ENCODE measurements around the gene FBXL5. TPM values are rescaled to one million over a fixed set of nuclear protein-coding genes. Genes with fewer than 3 reads are reported as not detected.

Gene FBXL5
- total and polyA plus RNA-seq, 2 donors (not counting 1 experiment from before 2014, with no cell fraction given), result 21.2 to 41.0 TPM

DNA sequence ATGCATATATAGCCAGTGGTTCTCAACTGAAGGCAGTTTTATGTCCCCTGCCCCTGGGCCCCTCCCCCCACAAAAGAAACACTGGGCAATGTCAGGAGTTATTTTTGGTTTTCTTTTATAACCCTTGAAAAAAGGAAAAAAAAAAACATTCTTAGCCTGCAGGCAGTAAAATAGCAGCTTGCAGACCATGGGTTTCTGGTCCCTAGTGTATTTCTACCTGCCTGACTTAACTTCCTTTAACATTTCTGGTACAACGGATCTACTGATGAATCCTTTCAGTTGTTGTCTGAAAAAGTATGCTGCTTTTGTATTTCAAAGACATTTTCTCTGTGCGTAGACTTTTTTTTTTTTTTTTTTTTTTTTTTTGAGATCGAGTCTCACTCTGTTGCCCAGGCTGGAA is 15.4 kb upstream of the FBXL5 start:
- Histone ChIP-seq H4K20me1 (ENCODE audit: control insufficient read depth, insufficient read depth, low read length, poor library complexity, severe bottlenecking) (no peaks in the 10 kb centered on the region), H2AFZ (ENCODE audit: insufficient read depth, low read depth, low read length, poor library complexity, severe bottlenecking) (peak overlapping the region; percentile 13), H3K4me3 (ENCODE audit: control extremely low read depth in 1 of 5, extremely low read depth in 1 of 5, insufficient read depth in 1 of 5, low read depth in 2 of 5, low read length in 4 of 5) (no peak overlapping the region), H3K79me2 (ENCODE audit: control insufficient read depth, insufficient read depth, low read length) (no peaks in the 10 kb centered on the region), H3K9ac (ENCODE audit: low read length) (no peak overlapping the region), H3K27me3 (replicated peaks in 1 of 4; ENCODE audit: control extremely low read depth in 1 of 4, control insufficient read depth in 3 of 4, insufficient read depth in 4 of 4, low read length in 3 of 4) (no peaks in the 10 kb centered on the region), H3K4me1 (ENCODE audit: control insufficient read depth in 2 of 2, insufficient read depth in 2 of 2, low read length in 2 of 2) (peaks cover 16 to 19% of the 10 kb centered on the region in 2 donors), H3K36me3 (replicated peaks in 1 of 2; ENCODE audit: control extremely low read depth in 1 of 2, control insufficient read depth in 1 of 2, extremely low read depth in 1 of 2, insufficient read depth in 2 of 2, low read length in 1 of 2) (no peaks in the 10 kb centered on the region), H3K27ac (ENCODE audit: low read length in 2 of 2) (no peak overlapping the region), H3K4me2 (replicated peaks; ENCODE audit: low read depth, low read length, poor library complexity, severe bottlenecking) (peak overlapping the region; percentile 41), H3K9me3 (ENCODE audit: control extremely low read depth in 1 of 3, control insufficient read depth in 2 of 3, insufficient read depth in 1 of 3, low read length in 2 of 3) (no peaks in the 10 kb centered on the region)
- intact Hi-C loops (cut with micrococcal nuclease), result no loop called here
- Mint-ChIP-seq H3K27me3 (no peaks in the 10 kb centered on the region), H3K9me3 (ENCODE audit: insufficient read depth) (no peaks in the 10 kb centered on the region), H3K4me3 (peak overlapping the region; percentile 52), H3K4me1 (peaks cover 29% of the 10 kb centered on the region), H3K27ac (peak overlapping the region; percentile 13)
- POLR2A ChIA-PET, result interaction anchor here (0.8 kb wide), 1 partner anchor 10 kb away, joined by 6 read pairs; no protein-coding TSS in a partner anchor
- DNase-seq (no peak), ATAC-seq (ENCODE audit: low read depth) (no peak)
- no CpG with 5 or more reads among the region's 3 CpGs for WGBS (ENCODE audit: insufficient coverage)
- CTCF ChIA-PET, result interaction anchor here (0.5 to 0.6 kb wide), 2 partner anchors 90 to 670 kb away, joined by 3 read pairs; no protein-coding TSS in a partner anchor
- no peak for TF ChIP-seq EZH2 (IDR thresholded peaks at IDR 0.05; ENCODE audit: borderline replicate concordance, insufficient read depth, low read depth, low read length, poor library complexity, severe bottlenecking)
- TF ChIP-seq, protein P1, sequence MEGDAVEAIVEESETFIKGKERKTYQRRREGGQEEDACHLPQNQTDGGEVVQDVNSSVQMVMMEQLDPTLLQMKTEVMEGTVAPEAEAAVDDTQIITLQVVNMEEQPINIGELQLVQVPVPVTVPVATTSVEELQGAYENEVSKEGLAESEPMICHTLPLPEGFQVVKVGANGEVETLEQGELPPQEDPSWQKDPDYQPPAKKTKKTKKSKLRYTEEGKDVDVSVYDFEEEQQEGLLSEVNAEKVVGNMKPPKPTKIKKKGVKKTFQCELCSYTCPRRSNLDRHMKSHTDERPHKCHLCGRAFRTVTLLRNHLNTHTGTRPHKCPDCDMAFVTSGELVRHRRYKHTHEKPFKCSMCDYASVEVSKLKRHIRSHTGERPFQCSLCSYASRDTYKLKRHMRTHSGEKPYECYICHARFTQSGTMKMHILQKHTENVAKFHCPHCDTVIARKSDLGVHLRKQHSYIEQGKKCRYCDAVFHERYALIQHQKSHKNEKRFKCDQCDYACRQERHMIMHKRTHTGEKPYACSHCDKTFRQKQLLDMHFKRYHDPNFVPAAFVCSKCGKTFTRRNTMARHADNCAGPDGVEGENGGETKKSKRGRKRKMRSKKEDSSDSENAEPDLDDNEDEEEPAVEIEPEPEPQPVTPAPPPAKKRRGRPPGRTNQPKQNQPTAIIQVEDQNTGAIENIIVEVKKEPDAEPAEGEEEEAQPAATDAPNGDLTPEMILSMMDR (IDR thresholded peaks at IDR 0.05), result no peak

DNA sequence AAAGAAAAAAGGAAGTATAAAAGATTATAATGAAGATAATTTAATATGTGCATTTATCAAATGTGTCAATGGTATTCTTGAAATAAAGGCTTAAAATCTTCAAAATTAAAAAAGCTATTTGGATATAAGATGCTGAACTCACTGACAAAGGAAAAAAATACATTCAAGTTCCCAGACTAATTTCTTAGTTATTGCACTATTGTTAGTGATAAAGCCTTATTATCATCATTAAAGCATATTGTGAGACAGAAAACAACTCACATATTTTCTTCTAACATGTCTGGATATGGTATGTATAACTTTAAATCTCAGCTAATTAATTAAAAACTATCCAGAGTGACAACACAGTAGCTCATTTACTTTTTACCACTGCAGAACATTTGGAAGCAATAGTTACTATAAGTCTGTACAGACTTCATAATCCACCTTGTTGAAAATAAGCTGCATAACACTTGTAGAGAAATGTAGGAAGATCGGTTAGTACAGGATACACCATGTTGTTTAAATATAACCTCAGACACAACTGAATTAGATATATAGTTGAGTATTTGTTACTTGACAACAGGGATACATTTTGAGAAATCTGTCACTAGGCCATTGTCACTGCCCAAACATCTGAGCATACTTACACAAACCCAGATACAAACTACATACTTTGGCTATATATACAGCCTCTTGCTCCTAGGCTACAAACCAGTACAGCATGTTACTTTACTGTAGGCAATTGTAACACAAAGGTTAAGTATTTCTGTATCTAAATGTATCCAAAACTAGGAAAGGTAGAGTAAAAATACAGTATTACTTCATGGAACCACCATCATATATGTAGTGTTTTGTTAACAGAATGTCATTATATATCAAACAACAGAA is 13.6 kb upstream of the FBXL5 start:
- no peak overlapping the region for H3K4me3 Mint-ChIP-seq
- H3K4me1 Mint-ChIP-seq, result peaks cover 18% of the 10 kb centered on the region
- no CpG with 5 or more reads among the region's 1 CpG for WGBS (ENCODE audit: insufficient coverage)
- Histone ChIP-seq H3K4me3 (ENCODE audit: control extremely low read depth in 1 of 5, extremely low read depth in 1 of 5, insufficient read depth in 1 of 5, low read depth in 2 of 5, low read length in 4 of 5) (no peak overlapping the region), H3K36me3 (replicated peaks in 1 of 2; ENCODE audit: control extremely low read depth in 1 of 2, control insufficient read depth in 1 of 2, extremely low read depth in 1 of 2, insufficient read depth in 2 of 2, low read length in 1 of 2) (no peaks in the 10 kb centered on the region), H3K79me2 (ENCODE audit: control insufficient read depth, insufficient read depth, low read length) (no peaks in the 10 kb centered on the region), H3K4me1 (ENCODE audit: control insufficient read depth in 2 of 2, insufficient read depth in 2 of 2, low read length in 2 of 2) (peaks cover 8 to 9% of the 10 kb centered on the region in 2 donors), H4K20me1 (ENCODE audit: control insufficient read depth, insufficient read depth, low read length, poor library complexity, severe bottlenecking) (no peaks in the 10 kb centered on the region), H3K9ac (ENCODE audit: low read length) (no peak overlapping the region), H3K9me3 (ENCODE audit: control extremely low read depth in 1 of 3, control insufficient read depth in 2 of 3, insufficient read depth in 1 of 3, low read length in 2 of 3) (no peaks in the 10 kb centered on the region), H3K4me2 (replicated peaks; ENCODE audit: low read depth, low read length, poor library complexity, severe bottlenecking) (no peak overlapping the region), H2AFZ (ENCODE audit: insufficient read depth, low read depth, low read length, poor library complexity, severe bottlenecking) (peak overlapping the region; percentile 26), H3K27ac (ENCODE audit: low read length in 2 of 2) (no peak overlapping the region), H3K27me3 (replicated peaks in 1 of 4; ENCODE audit: control extremely low read depth in 1 of 4, control insufficient read depth in 3 of 4, insufficient read depth in 4 of 4, low read length in 3 of 4) (no peaks in the 10 kb centered on the region)
- no peaks in the 10 kb centered on the region for H3K27me3 Mint-ChIP-seq
- intact Hi-C loops (cut with micrococcal nuclease), result no loop called here
- no peak for ATAC-seq (ENCODE audit: low read depth)
- ChIA-PET POLR2A (no interaction called here), CTCF (no interaction called here)
- no peak for DNase-seq
- no peaks in the 10 kb centered on the region for H3K9me3 Mint-ChIP-seq (ENCODE audit: insufficient read depth)
- no peak overlapping the region for H3K27ac Mint-ChIP-seq
- TF ChIP-seq EZH2 (IDR thresholded peaks at IDR 0.05; ENCODE audit: borderline replicate concordance, insufficient read depth, low read depth, low read length, poor library complexity, severe bottlenecking), result no peak
